WTC11 (cell line): ENCODE measurements around the gene DUSP9. TPM values are rescaled to one million over a fixed set of nuclear protein-coding genes. Genes with fewer than 3 reads are reported as not detected.

ENCODE experiments used
- total RNA-seq: library from RNA; stranded (reverse); gene quantifications from 3 replicates; pipeline ENCODE4 v1.2.3, GENCODE V29; 2021

The DUSP9 gene
- total RNA-seq, 1 experiment from 2014 or later, result 2.5 TPM

Other genes with a start within 250 kb of the DUSP9 start
- not detected in 3 replicates for gene PNMA6E, start 245.9 kb upstream of the DUSP9 start, total RNA-seq
- gene ZFP92, start 235.7 kb upstream of the DUSP9 start, total RNA-seq, result 0.23 to 0.31 TPM (median 0.27 TPM) in 3 replicates
- 0.78 to 1.5 TPM (median 1.0 TPM) in 3 replicates for gene TREX2, start 201.1 kb upstream of the DUSP9 start, total RNA-seq
- 46.5 to 52.9 TPM (median 52.2 TPM) in 3 replicates for gene HAUS7, start 176.6 kb upstream of the DUSP9 start, total RNA-seq
- gene BGN, start 152.2 kb upstream of the DUSP9 start, total RNA-seq, result 1.8 to 3.7 TPM (median 3.2 TPM) in 3 replicates
- gene ATP2B3, start 129.6 kb upstream of the DUSP9 start, total RNA-seq, result 0.28 to 0.32 TPM (median 0.30 TPM) in 3 replicates
- 15.2 to 17.4 TPM (median 15.4 TPM) in 3 replicates for gene CCNQ, start 48.1 kb upstream of the DUSP9 start, total RNA-seq
- 8.6 to 14.3 TPM (median 12.1 TPM) in 3 replicates for gene PNCK, start 26.6 kb downstream of the DUSP9 start, total RNA-seq
- gene SLC6A8, start 40.7 kb downstream of the DUSP9 start, total RNA-seq, result 102 to 112 TPM (median 110 TPM) in 3 replicates
- 142 to 150 TPM (median 144 TPM) in 3 replicates for gene BCAP31, start 77.2 kb downstream of the DUSP9 start, total RNA-seq
- 9.1 to 10.4 TPM (median 9.5 TPM) in 3 replicates for gene ABCD1, start 77.7 kb downstream of the DUSP9 start, total RNA-seq
- 2.5 to 4.2 TPM (median 2.9 TPM) in 3 replicates for gene PLXNB3, start 117.0 kb downstream of the DUSP9 start, total RNA-seq
- gene SRPK3, start 133.8 kb downstream of the DUSP9 start, total RNA-seq, result not detected in 3 replicates
- 50.4 to 52.9 TPM (median 52.4 TPM) in 3 replicates for gene IDH3G, start 147.2 kb downstream of the DUSP9 start, total RNA-seq
- gene SSR4, start 147.5 kb downstream of the DUSP9 start, total RNA-seq, result 203 to 237 TPM (median 232 TPM) in 3 replicates
- 120 to 175 TPM (median 161 TPM) in 3 replicates for gene PDZD4, start 183.3 kb downstream of the DUSP9 start, total RNA-seq
- 40.2 to 55.2 TPM (median 49.4 TPM) in 3 replicates for gene L1CAM, start 239.0 kb downstream of the DUSP9 start, total RNA-seq